DND-41 (cell line): ENCODE measurements around the gene IFNL1.

Experiments used
- ATAC-seq: fragments of 200-7000 bp; cut with Tn5 transposase; 3 replicates; pipeline ENCODE4 v1.9.1; 2021; ENCODE audit warnings: low read depth; ENCODE audit not compliant: insufficient read depth
- DNase-seq: peaks from one replicate; pipeline ENCODE4 v3.0.0-alpha.2; 2020
- H2AFZ ChIP-seq: 2 replicates; pipeline ENCODE4 v1.6.0; 2012; ENCODE audit warnings: low read depth, low read length
- H3K27ac ChIP-seq: 2 replicates; pipeline ENCODE4 v1.5.1; 2012; ENCODE audit warnings: low read length, inconsistent platforms
- H3K27me3 ChIP-seq: fragments of 200-600 bp; sonication (generic); 2 replicates; pipeline ENCODE4 v1.6.0; 2012; ENCODE audit warnings: low read length, mild to moderate bottlenecking, inconsistent platforms; ENCODE audit not compliant: insufficient read depth, poor library complexity
- H3K36me3 ChIP-seq: 2 replicates; pipeline ENCODE4 v1.5.1; 2012; ENCODE audit warnings: low read length, inconsistent platforms; ENCODE audit not compliant: insufficient read depth
- H3K4me1 ChIP-seq: 2 replicates; pipeline ENCODE4 v1.5.1; 2012; ENCODE audit warnings: mild to moderate bottlenecking, low read length; ENCODE audit not compliant: insufficient read depth
- H3K4me2 ChIP-seq: 2 replicates; pipeline ENCODE4 v1.6.0; 2012; ENCODE audit warnings: mild to moderate bottlenecking, moderate library complexity, low read length, inconsistent platforms; ENCODE audit not compliant: insufficient read depth
- H3K4me3 ChIP-seq, 2 experiments: fragments of 200-600 bp in 1 of 2; shearing (Covaris generic) in 1 of 2; 2 replicates each; pipeline ENCODE4 v1.5.1; 2012 to 2016; ENCODE audit warnings: inconsistent platforms in 2 of 2, low read length in 2 of 2, mild to moderate bottlenecking in 2 of 2, low read depth in 1 of 2, moderate library complexity in 1 of 2
- H3K79me2 ChIP-seq: 2 replicates; pipeline ENCODE4 v1.6.0; 2012; ENCODE audit warnings: low read length, inconsistent platforms; ENCODE audit not compliant: insufficient read depth
- H3K9ac ChIP-seq: 2 replicates; pipeline ENCODE4 v1.6.0; 2012; ENCODE audit warnings: low read depth, mild to moderate bottlenecking, inconsistent platforms, low read length, moderate library complexity
- H3K9me3 ChIP-seq: 2 replicates; pipeline ENCODE4 v1.5.1; 2012; ENCODE audit warnings: low read length, moderate library complexity, mild to moderate bottlenecking, inconsistent platforms; ENCODE audit not compliant: insufficient read depth, severe bottlenecking
- H4K20me1 ChIP-seq: 2 replicates; pipeline ENCODE4 v1.6.0; 2012; ENCODE audit warnings: low read length; ENCODE audit not compliant: insufficient read depth
- CTCF ChIP-seq: IDR thresholded peaks from 2 replicates; pipeline ENCODE4 v1.5.1; 2012; ENCODE audit warnings: borderline replicate concordance, low read length, moderate library complexity, mild to moderate bottlenecking; ENCODE audit not compliant: poor library complexity, severe bottlenecking; ENCODE audit errors: extremely low read depth
- EZH2 ChIP-seq: IDR thresholded peaks from 3 replicates; pipeline ENCODE4 v1.6.1; 2012; ENCODE audit warnings: borderline replicate concordance, low read depth, mild to moderate bottlenecking, moderate library complexity, low read length, inconsistent platforms; ENCODE audit not compliant: severe bottlenecking

IFNL1 gene

DNA sequence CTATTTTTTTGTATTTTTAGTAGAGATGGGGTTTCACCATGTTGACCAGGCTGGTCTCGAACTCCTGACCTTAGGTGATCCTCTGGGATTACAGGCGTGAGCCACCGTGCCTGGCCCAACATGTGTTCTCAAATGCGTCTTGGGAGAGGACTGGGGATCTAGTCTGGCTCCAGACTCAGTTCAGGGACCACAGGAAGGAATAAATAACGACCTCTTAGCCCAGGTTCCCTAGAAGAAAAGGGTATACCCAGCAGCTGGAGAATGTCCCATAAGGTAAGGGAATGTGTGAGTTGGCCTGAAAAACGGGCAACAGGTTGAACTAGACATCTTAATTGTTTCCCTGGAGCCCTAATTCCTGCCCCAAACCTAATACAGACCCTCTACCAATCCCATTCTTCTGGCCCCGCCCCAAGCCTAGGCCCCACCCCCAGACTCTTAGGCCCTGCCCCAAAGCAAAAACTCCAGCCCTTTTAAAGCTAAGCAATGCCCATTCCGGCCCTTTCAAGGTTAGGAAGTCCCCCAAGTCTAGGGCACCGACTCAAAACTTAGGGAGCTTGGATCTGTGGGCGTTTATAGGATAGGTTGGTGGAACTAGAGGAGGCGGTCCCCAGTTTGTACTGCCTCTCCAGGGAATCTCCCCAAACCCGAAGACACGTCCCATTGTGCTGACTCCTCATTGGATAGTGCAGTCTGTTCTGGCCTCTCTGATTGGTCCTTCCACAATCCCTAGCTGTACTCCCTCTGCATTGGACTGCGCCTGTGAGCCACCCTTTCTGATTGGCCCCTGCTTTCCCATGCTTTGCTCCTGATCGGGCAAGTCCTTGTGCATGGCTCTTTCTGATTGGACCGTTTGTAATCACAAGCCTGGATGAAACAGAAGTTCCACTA lies 29.8 kb downstream of the IFNL1 start:
- H3K9me3 ChIP-seq = no peaks in the 10 kb centered on the region
- TF ChIP-seq CTCF (no peak), EZH2 (no peak)
- peaks cover 4% of the 10 kb centered on the region for H3K4me1 ChIP-seq
- DNase-seq (peak; percentile 33), ATAC-seq (peak; percentile 44; the same call in 1 of the 3 replicates)
- peaks cover 45% of the 10 kb centered on the region for H3K36me3 ChIP-seq
- H3K27ac ChIP-seq = no peak overlapping the region
- H3K9ac ChIP-seq = no peak overlapping the region
- H3K79me2 ChIP-seq = peaks cover 16% of the 10 kb centered on the region
- no peak overlapping the region for H3K4me2 ChIP-seq
- H2AFZ ChIP-seq = no peak overlapping the region
- peaks cover 34% of the 10 kb centered on the region for H4K20me1 ChIP-seq
- H3K27me3 ChIP-seq = no peaks in the 10 kb centered on the region
- no peak overlapping the region for H3K4me3 ChIP-seq

- no peak for TF ChIP-seq CTCF
- no peak for TF ChIP-seq EZH2
- no peak overlapping the region for H2AFZ ChIP-seq
Observed at GRCh38 chr19:39327363-39328045, 31.3 kb downstream of the IFNL1 start.

GRCh38 chr19:39328046-39328705 lies 32.0 kb downstream of the IFNL1 start:
- H3K27ac ChIP-seq = 0 out of 2 replicates have a peak overlapping the region, but pooled peaks have one; percentile 7
- DNase-seq (peak; percentile 80), ATAC-seq (peak; percentile 72)
- H4K20me1 ChIP-seq = peaks cover 37% of the 10 kb centered on the region
- TF ChIP-seq CTCF = peak; percentile 94
- no peak for TF ChIP-seq EZH2
- H3K4me2 ChIP-seq = no peak overlapping the region
- peaks cover 5% of the 10 kb centered on the region for H3K4me1 ChIP-seq
- peaks cover 61% of the 10 kb centered on the region for H3K36me3 ChIP-seq
- H3K9me3 ChIP-seq = no peaks in the 10 kb centered on the region
- H3K79me2 ChIP-seq = peaks cover 36% of the 10 kb centered on the region
- H3K9ac ChIP-seq = no peak overlapping the region
- H3K27me3 ChIP-seq = no peaks in the 10 kb centered on the region
- H3K4me3 ChIP-seq = no peak overlapping the region
- H2AFZ ChIP-seq = no peak overlapping the region

More at GRCh38 chr19:39327363-39328045, 31.3 kb downstream of the IFNL1 start:
- ATAC-seq = no peak
- no peak for DNase-seq
- H3K36me3 ChIP-seq = peaks cover 55% of the 10 kb centered on the region
- H3K27ac ChIP-seq = 0 out of 2 replicates have a peak overlapping the region, but pooled peaks have one; percentile 7
- no peak overlapping the region for H3K9ac ChIP-seq
- H3K4me3 ChIP-seq = no peak overlapping the region
- H3K4me1 ChIP-seq = no peaks in the 10 kb centered on the region; the same call in 1 of the 2 replicates
- no peaks in the 10 kb centered on the region for H3K9me3 ChIP-seq
- H3K79me2 ChIP-seq = peaks cover 29% of the 10 kb centered on the region
- no peak overlapping the region for H3K4me2 ChIP-seq
- H3K27me3 ChIP-seq = no peaks in the 10 kb centered on the region
- peaks cover 37% of the 10 kb centered on the region for H4K20me1 ChIP-seq
